ENCODE measurements around the gene MX1.

MX1 gene

DNA sequence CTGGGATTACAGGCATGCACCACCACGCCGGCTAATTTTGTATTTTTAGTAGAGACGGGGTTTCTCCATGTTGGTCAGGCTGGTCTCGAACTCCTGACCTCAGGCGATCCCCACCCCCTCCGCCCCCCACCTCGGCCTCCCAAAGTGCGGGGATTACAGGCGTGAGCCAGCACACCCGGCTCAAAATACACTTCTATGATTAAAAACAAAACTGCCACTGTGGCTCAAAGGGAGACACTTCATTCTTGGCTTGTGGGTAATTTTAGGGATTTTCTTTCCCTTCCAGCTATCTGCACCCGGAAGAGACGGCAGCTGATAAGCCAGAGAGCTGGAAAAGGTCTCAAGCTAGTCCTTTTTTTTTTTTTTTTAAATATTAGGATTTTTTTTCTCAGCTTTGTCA, 57.4 kb downstream of the MX1 start:
- no peak overlapping the region for H3K4me3 ChIP-seq (ENCODE audit: low read depth in 1 of 2, low read length in 2 of 2)
- no peaks in the 10 kb centered on the region for H3K36me3 ChIP-seq (ENCODE audit: control insufficient read depth in 1 of 2, insufficient read depth in 2 of 2, low read length in 2 of 2)
- H3K27me3 ChIP-seq (ENCODE audit: low read depth, low read length) = no peaks in the 10 kb centered on the region
- no peak overlapping the region for H3K27ac ChIP-seq (ENCODE audit: low read length)
- H3K9me3 ChIP-seq (ENCODE audit: control insufficient read depth in 1 of 2, low read length in 2 of 2) = no peaks in the 10 kb centered on the region
- H3K4me1 ChIP-seq (ENCODE audit: control insufficient read depth in 1 of 2, insufficient read depth in 2 of 2, low read length in 2 of 2) = no peaks in the 10 kb centered on the region

- Histone ChIP-seq H3K36me3 (ENCODE audit: control insufficient read depth in 1 of 2, insufficient read depth in 2 of 2, low read length in 2 of 2) (no peaks in the 10 kb centered on the region), H3K4me1 (ENCODE audit: control insufficient read depth in 1 of 2, insufficient read depth in 2 of 2, low read length in 2 of 2) (no peaks in the 10 kb centered on the region), H3K9me3 (ENCODE audit: control insufficient read depth in 1 of 2, low read length in 2 of 2) (no peaks in the 10 kb centered on the region), H3K27me3 (ENCODE audit: low read depth, low read length) (no peaks in the 10 kb centered on the region), H3K27ac (ENCODE audit: low read length) (no peak overlapping the region), H3K4me3 (ENCODE audit: low read depth in 1 of 2, low read length in 2 of 2) (no peak overlapping the region)
These were observed 57.9 kb downstream of the MX1 start for GRCh38 chr21:41483973-41484372.

GRCh38 chr21:41487082-41487481, 61.0 kb downstream of the MX1 start:
- Histone ChIP-seq H3K4me3 (ENCODE audit: low read depth in 1 of 2, low read length in 2 of 2) (no peak overlapping the region), H3K36me3 (ENCODE audit: control insufficient read depth in 1 of 2, insufficient read depth in 2 of 2, low read length in 2 of 2) (peaks cover 0 to 3% of the 10 kb centered on the region in 2 donors), H3K27ac (ENCODE audit: low read length) (no peak overlapping the region), H3K4me1 (ENCODE audit: control insufficient read depth in 1 of 2, insufficient read depth in 2 of 2, low read length in 2 of 2) (no peaks in the 10 kb centered on the region), H3K27me3 (ENCODE audit: low read depth, low read length) (no peaks in the 10 kb centered on the region), H3K9me3 (ENCODE audit: control insufficient read depth in 1 of 2, low read length in 2 of 2) (no peaks in the 10 kb centered on the region)

- Histone ChIP-seq H3K27ac (ENCODE audit: low read length) (no peak overlapping the region), H3K9me3 (ENCODE audit: control insufficient read depth in 1 of 2, low read length in 2 of 2) (no peaks in the 10 kb centered on the region), H3K36me3 (ENCODE audit: control insufficient read depth in 1 of 2, insufficient read depth in 2 of 2, low read length in 2 of 2) (peaks cover 0 to 6% of the 10 kb centered on the region in 2 donors), H3K4me1 (ENCODE audit: control insufficient read depth in 1 of 2, insufficient read depth in 2 of 2, low read length in 2 of 2) (no peaks in the 10 kb centered on the region), H3K27me3 (ENCODE audit: low read depth, low read length) (no peaks in the 10 kb centered on the region), H3K4me3 (ENCODE audit: low read depth in 1 of 2, low read length in 2 of 2) (no peak overlapping the region)
These were observed 62.0 kb downstream of the MX1 start for GRCh38 chr21:41488080-41488479.

DNA sequence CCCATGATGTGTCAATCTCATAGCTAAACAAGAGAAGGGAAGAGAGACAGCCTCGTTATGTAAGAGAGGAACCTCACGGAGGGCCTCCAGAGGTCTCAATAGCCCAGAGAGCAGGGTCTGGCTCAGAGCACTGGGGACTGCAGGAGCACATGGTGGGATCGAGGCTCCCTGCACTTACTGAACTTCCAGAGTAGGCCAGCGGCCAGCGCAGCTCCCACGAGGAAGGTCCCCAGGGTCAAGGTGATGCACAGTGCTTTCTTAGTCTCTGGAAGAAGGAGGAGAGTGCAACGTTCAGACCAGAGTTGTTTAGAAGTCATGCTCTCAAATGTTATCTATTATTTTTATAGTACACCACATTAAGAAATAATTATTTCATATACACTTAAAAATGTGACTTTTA, 63.3 kb downstream of the MX1 start:
- Histone ChIP-seq H3K27me3 (ENCODE audit: low read depth, low read length) (no peaks in the 10 kb centered on the region), H3K4me1 (ENCODE audit: control insufficient read depth in 1 of 2, insufficient read depth in 2 of 2, low read length in 2 of 2) (no peaks in the 10 kb centered on the region), H3K27ac (ENCODE audit: low read length) (no peak overlapping the region), H3K9me3 (ENCODE audit: control insufficient read depth in 1 of 2, low read length in 2 of 2) (no peaks in the 10 kb centered on the region), H3K4me3 (ENCODE audit: low read depth in 1 of 2, low read length in 2 of 2) (no peak overlapping the region), H3K36me3 (ENCODE audit: control insufficient read depth in 1 of 2, insufficient read depth in 2 of 2, low read length in 2 of 2) (peaks cover 0 to 6% of the 10 kb centered on the region in 2 donors)

GRCh38 chr21:41490330-41490729, 64.3 kb downstream of the MX1 start:
- no peaks in the 10 kb centered on the region for H3K27me3 ChIP-seq (ENCODE audit: low read depth, low read length)
- no peak overlapping the region for H3K4me3 ChIP-seq (ENCODE audit: low read depth in 1 of 2, low read length in 2 of 2)
- H3K9me3 ChIP-seq (ENCODE audit: control insufficient read depth in 1 of 2, low read length in 2 of 2) = no peaks in the 10 kb centered on the region
- H3K27ac ChIP-seq (ENCODE audit: low read length) = no peak overlapping the region
- no peaks in the 10 kb centered on the region for H3K4me1 ChIP-seq (ENCODE audit: control insufficient read depth in 1 of 2, insufficient read depth in 2 of 2, low read length in 2 of 2)
- H3K36me3 ChIP-seq (ENCODE audit: control insufficient read depth in 1 of 2, insufficient read depth in 2 of 2, low read length in 2 of 2) = peaks cover 0 to 6% of the 10 kb centered on the region in 2 donors

DNA sequence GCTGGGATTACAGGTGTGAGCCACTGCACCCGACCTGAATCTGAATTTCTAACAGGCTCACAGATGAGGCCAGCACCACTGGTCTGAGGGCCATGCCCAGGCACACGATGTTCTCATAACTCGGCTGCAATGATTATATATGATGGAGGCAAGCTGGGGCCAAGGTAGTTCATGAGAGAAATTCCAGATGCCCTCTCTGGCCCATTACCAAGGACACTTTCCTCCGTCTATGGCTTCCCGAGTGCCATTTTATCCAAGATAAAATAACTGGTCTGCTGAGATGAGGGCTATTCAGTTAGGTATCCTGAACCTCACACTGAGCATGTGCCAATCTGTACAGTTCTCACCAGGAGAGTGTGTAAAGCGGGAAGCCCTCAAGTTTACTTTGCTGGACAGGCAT, 65.4 kb downstream of the MX1 start:
- H3K4me1 ChIP-seq (ENCODE audit: control insufficient read depth in 1 of 2, insufficient read depth in 2 of 2, low read length in 2 of 2) = no peaks in the 10 kb centered on the region
- no peaks in the 10 kb centered on the region for H3K27me3 ChIP-seq (ENCODE audit: low read depth, low read length)
- H3K36me3 ChIP-seq (ENCODE audit: control insufficient read depth in 1 of 2, insufficient read depth in 2 of 2, low read length in 2 of 2) = peaks cover 0 to 6% of the 10 kb centered on the region in 2 donors
- no peak overlapping the region for H3K27ac ChIP-seq (ENCODE audit: low read length)
- H3K4me3 ChIP-seq (ENCODE audit: low read depth in 1 of 2, low read length in 2 of 2) = no peak overlapping the region
- no peaks in the 10 kb centered on the region for H3K9me3 ChIP-seq (ENCODE audit: control insufficient read depth in 1 of 2, low read length in 2 of 2)

DNA sequence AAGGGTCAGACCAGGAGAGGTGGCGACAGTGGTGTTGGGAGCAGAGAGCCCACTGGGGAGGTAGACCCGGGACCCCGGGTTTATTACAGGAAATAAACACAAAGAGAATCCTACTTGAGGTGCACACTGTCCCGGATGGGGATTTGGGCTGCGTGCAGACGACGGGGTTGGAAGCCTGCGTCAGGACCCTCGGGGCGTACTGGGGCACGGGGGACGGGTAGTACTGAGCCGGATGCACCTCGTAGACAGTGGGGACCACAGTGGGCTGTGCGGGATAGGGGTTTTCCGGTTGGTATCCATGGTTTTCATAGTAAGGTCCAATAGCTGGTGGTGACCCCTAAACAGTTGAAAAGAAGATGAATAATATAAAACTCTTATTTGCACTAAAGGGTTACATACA, 68.2 kb downstream of the MX1 start:
- Histone ChIP-seq H3K4me3 (ENCODE audit: low read depth in 1 of 2, low read length in 2 of 2) (no peak overlapping the region), H3K4me1 (ENCODE audit: control insufficient read depth in 1 of 2, insufficient read depth in 2 of 2, low read length in 2 of 2) (no peaks in the 10 kb centered on the region), H3K36me3 (ENCODE audit: control insufficient read depth in 1 of 2, insufficient read depth in 2 of 2, low read length in 2 of 2) (peaks cover 0 to 5% of the 10 kb centered on the region in 2 donors), H3K27ac (ENCODE audit: low read length) (no peak overlapping the region), H3K9me3 (ENCODE audit: control insufficient read depth in 1 of 2, low read length in 2 of 2) (no peaks in the 10 kb centered on the region), H3K27me3 (ENCODE audit: low read depth, low read length) (no peaks in the 10 kb centered on the region)

GRCh38 chr21:41497008-41497407, 71.0 kb downstream of the MX1 start:
- Histone ChIP-seq H3K4me3 (ENCODE audit: low read depth in 1 of 2, low read length in 2 of 2) (no peak overlapping the region), H3K36me3 (ENCODE audit: control insufficient read depth in 1 of 2, insufficient read depth in 2 of 2, low read length in 2 of 2) (peaks cover 0 to 3% of the 10 kb centered on the region in 2 donors), H3K27me3 (ENCODE audit: low read depth, low read length) (no peaks in the 10 kb centered on the region), H3K9me3 (ENCODE audit: control insufficient read depth in 1 of 2, low read length in 2 of 2) (no peaks in the 10 kb centered on the region), H3K27ac (ENCODE audit: low read length) (no peak overlapping the region), H3K4me1 (ENCODE audit: control insufficient read depth in 1 of 2, insufficient read depth in 2 of 2, low read length in 2 of 2) (no peaks in the 10 kb centered on the region)

DNA sequence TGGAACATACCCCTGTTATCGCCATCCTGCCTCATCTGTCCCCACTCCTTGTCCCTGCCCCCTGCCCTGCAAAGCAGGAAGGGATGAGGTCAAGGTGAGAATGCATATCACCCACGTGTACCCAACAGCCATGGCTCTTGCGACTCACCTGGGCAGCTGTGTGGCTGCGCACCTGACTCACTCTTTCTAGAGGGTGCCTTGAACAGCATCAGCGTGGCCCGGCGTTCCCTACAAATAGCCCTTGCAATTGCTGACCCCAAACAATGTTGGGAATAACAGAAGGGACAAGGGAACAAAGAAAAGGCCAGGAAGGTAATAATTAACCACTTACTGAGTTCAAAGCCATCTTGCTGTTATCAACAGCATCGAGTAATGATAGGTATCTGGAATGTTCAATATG, 71.7 kb downstream of the MX1 start:
- peaks cover 0 to 3% of the 10 kb centered on the region in 2 donors for H3K36me3 ChIP-seq (ENCODE audit: control insufficient read depth in 1 of 2, insufficient read depth in 2 of 2, low read length in 2 of 2)
- peak overlapping the region; percentile 19 for H3K27ac ChIP-seq (ENCODE audit: low read length)
- H3K4me1 ChIP-seq (ENCODE audit: control insufficient read depth in 1 of 2, insufficient read depth in 2 of 2, low read length in 2 of 2) = no peaks in the 10 kb centered on the region
- no peak overlapping the region for H3K4me3 ChIP-seq (ENCODE audit: low read depth in 1 of 2, low read length in 2 of 2)
- H3K27me3 ChIP-seq (ENCODE audit: low read depth, low read length) = no peaks in the 10 kb centered on the region
- H3K9me3 ChIP-seq (ENCODE audit: control insufficient read depth in 1 of 2, low read length in 2 of 2) = no peaks in the 10 kb centered on the region

DNA sequence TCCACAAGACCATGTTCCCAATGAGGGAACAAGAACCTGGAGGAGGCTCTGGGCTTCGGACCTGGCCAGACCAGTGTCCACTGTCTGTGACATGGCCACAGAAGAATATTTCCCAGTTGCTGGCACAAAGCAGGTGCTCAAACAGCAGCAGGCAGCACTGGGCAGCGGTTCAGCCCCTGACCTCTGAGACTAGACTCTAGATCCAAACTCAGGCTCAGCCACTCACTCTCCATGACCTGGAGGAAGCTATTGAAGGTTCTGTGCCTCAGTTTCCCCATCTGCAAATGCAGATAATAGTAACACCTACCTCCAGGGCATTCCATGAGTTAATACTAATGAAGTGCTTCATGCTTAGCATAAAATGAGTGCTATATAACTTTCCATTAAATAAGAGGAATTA, 73.9 kb downstream of the MX1 start:
- H3K27ac ChIP-seq (ENCODE audit: low read length) = peak overlapping the region; percentile 10

GRCh38 chr21:41500363-41500762, 74.3 kb downstream of the MX1 start:
- peak overlapping the region; percentile 66 for H3K27ac ChIP-seq (ENCODE audit: low read length)
- H3K27me3 ChIP-seq (ENCODE audit: low read depth, low read length) = no peaks in the 10 kb centered on the region
- H3K36me3 ChIP-seq (ENCODE audit: control insufficient read depth in 1 of 2, insufficient read depth in 2 of 2, low read length in 2 of 2) = no peaks in the 10 kb centered on the region
- H3K4me3 ChIP-seq (ENCODE audit: low read depth in 1 of 2, low read length in 2 of 2) = no peak overlapping the region
- no peaks in the 10 kb centered on the region for H3K4me1 ChIP-seq (ENCODE audit: control insufficient read depth in 1 of 2, insufficient read depth in 2 of 2, low read length in 2 of 2)
- H3K9me3 ChIP-seq (ENCODE audit: control insufficient read depth in 1 of 2, low read length in 2 of 2) = no peaks in the 10 kb centered on the region

More for the DNA sequence above, 73.9 kb downstream of the MX1 start:
- Histone ChIP-seq H3K27me3 (ENCODE audit: low read depth, low read length) (no peaks in the 10 kb centered on the region), H3K36me3 (ENCODE audit: control insufficient read depth in 1 of 2, insufficient read depth in 2 of 2, low read length in 2 of 2) (no peaks in the 10 kb centered on the region), H3K4me1 (ENCODE audit: control insufficient read depth in 1 of 2, insufficient read depth in 2 of 2, low read length in 2 of 2) (no peaks in the 10 kb centered on the region), H3K9me3 (ENCODE audit: control insufficient read depth in 1 of 2, low read length in 2 of 2) (no peaks in the 10 kb centered on the region), H3K4me3 (ENCODE audit: low read depth in 1 of 2, low read length in 2 of 2) (no peak overlapping the region)

Data from muscle layer of duodenum (tissue), 2 donors.